VCaP (cell line): ENCODE data around the gene SPOCK3.
A peak's percentile ranks its signal among the peaks of the same experiment; 100 is the strongest.
"Not testable (repeated sequence)": the region's sequence is repeated elsewhere in the genome, so short reads cannot be mapped to it uniquely, and the experiment has no call there.

Experiments
- H3K27ac ChIP-seq: fragments of 450-650 bp; 2 replicates; pipeline ENCODE4 v1.5.1; 2017
- TF ChIP-seq, protein P1 (sequence below): fragments of 450-650 bp; conservative IDR thresholded peaks from 2 replicates; pipeline ENCODE4 v1.5.1; 2017; ENCODE audit warnings: mild to moderate bottlenecking, moderate library complexity

Gene SPOCK3

DNA sequence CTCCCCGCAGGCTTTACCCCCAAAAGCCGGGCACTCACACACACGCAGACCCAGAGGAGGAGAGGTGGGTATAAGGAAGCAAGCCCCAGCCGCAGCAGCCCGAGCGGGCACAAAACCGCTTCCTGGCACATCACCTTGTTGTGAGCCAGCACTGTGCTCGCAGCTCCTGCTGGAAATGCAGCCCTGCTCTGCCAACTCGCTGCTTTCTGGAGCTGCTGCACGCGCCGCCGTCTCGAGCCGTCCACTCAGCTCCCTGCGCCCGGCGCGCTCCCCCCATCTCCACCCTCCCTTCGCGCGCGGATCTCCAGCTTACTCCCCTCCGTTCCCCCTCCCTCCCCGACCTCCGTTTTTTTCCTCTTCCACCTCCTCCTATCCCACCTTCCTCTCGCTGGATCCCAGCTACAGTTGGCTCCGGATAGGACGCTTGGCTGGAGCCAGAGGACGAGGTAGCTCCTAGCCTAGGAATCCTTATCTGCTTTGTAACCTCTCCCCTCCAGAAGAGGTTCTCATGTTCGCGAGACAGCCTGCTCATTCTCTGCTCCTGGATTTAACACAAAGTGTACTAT, at the start of gene SPOCK3:
Gene SPOCK3 (minus strand): TSS at position 179 of the 566 bp plus-strand sequence.
- TF ChIP-seq, protein P1, sequence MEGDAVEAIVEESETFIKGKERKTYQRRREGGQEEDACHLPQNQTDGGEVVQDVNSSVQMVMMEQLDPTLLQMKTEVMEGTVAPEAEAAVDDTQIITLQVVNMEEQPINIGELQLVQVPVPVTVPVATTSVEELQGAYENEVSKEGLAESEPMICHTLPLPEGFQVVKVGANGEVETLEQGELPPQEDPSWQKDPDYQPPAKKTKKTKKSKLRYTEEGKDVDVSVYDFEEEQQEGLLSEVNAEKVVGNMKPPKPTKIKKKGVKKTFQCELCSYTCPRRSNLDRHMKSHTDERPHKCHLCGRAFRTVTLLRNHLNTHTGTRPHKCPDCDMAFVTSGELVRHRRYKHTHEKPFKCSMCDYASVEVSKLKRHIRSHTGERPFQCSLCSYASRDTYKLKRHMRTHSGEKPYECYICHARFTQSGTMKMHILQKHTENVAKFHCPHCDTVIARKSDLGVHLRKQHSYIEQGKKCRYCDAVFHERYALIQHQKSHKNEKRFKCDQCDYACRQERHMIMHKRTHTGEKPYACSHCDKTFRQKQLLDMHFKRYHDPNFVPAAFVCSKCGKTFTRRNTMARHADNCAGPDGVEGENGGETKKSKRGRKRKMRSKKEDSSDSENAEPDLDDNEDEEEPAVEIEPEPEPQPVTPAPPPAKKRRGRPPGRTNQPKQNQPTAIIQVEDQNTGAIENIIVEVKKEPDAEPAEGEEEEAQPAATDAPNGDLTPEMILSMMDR = no peak
- peak within 1 kb of the TSS; percentile 59 for H3K27ac ChIP-seq

DNA sequence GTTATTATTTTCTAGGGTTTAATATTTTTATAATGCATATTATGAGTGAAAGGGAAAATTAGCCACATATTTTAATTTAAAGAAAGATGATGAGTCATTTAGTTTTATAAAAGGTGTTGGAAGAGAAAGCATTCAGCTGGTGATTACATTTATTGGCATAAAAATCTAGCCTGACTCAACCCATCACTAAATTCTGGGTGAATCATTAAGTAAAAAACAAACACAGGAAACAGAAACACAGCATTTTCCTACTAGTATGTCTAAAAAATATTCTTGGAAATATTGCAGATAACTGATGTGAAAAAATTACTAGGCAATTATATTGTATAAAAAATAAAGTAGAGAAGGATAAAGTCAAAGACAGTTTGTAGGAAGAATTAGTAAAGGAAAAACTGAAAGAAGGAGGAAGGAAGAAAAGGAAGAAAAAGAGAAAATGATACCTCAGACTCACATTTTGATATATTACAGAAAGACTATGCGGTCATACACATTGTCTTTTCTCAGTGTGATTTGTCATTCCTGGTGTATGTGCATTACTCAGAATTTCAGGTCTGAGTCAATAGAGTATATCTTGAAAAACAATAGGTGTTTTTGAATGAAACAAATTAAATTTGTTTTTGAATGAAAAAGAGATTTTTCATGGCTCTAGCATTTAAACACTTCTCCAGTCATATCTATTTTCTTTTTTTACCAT, 48.0 kb upstream of the SPOCK3 start:
- TF ChIP-seq, protein P1 = no peak
- H3K27ac ChIP-seq = no peak overlapping the region

DNA sequence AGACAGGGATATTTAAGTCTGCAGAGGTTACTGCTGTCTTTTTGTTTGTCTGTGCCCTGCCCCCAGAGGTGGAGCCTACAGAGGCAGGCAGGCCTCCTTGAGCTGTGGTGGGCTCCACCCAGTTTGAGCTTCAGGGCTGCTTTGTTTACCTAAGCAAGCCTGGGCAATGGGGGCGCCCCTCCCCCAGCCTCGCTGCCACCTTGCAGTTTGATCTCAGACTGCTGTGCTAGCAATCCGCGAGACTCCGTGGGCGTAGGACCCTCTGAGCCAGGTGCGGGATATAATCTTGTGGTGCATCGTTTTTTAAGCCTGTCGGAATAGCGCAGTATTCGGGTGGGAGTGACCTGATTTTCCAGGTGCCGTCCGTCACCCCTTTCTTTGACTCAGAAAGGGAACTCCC, 47.3 kb upstream of the SPOCK3 start:
- not testable (repeated sequence) for H3K27ac ChIP-seq

DNA sequence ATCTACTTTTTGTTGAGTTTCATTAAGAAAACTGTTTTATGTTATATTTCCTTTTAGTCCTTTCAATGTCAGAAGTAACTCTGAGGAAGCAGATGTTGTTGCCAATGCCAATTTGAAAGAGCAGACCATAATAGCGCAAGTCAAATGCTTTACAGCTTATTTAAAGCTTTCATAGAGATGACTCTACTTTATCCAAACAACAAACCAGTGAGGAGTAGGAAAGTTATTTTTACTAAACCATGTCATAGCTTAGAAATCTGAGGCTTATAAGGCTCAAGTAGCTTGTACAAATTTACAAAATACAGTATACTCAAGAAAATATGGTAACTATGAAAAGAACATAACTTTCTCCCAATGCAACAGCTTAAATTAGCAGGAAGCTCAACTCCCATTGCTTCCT, 40.1 kb upstream of the SPOCK3 start:
- TF ChIP-seq, protein P1 = no peak
- H3K27ac ChIP-seq = no peak overlapping the region

DNA sequence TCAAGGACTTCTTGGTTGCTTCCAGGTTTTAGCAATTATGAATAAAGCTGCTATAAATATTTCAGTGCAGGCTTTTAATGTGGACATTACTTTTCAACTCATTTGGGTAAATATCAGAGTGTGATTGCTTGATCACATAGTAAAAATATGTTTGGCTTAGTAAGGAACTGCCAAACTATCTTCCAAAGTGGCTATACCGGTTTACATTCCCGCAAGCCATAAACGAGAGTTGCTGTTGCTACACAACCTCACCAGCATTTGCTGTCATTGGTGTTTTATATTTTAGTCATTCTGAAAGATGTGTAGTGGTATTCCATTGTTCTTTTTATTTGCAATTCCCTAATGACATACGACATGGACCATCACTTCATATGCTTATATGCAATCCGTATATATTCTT, 30.9 kb upstream of the SPOCK3 start:
- TF ChIP-seq, protein P1 = no peak
- peak overlapping the region; percentile 74 for H3K27ac ChIP-seq

DNA sequence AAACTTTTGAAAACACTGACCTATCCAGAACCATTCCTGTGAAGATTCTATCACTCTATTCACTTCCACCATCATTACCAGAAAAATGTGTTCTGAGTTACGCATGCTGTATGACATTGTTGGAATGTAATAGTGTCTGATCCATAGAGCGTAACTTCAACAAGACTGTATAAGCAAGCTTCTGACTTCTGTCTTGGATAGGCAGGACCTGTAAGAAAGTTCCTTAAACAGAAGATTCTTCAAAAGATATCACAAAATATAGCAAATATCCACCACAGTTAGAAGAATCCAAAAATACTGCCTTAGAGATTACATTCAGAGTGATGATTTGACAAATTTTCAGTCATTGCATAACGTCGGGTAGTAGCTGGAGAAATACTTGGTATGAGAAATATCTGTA, 14.0 kb upstream of the SPOCK3 start:
- TF ChIP-seq, protein P1 = no peak
- H3K27ac ChIP-seq = no peak overlapping the region

DNA sequence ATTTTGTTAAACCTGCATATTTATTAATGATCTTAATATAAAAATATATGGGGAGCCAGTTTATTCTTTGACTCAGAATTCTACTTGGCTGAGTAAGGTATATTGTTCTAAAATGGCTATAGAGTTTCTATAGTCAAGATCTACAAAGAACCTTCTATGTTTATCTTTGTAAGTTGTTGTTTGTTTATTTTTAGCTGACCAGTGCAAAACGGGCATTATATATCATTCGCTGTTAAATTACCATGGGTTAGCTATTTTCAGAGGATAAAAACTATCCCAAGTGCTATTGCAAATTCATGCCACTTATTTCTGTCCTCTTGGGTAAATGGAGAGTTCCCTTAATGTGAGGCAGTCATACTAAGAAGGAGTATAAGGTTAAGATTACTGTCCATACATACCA, 5.3 kb upstream of the SPOCK3 start:
- no peak overlapping the region for H3K27ac ChIP-seq
- TF ChIP-seq, protein P1 = no peak

DNA sequence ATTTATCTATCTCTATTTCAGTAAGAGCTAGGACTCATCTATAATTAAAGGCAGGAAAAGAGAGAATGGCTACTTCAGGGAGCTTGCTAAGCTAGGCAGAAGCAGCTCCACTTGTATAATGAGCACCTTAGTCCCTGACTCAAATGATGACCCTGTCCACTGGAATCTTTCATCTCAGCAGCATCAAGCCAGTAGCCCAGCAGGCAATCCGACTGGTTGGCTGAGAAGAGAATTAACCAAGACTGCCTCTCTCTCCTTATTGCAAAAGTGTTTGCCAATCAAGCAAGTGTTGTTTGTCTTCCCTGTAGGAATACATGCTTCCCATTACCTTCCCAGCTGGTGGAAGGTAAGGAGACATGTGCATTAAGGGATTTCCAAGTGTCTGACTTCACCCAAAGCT, 3.9 kb upstream of the SPOCK3 start:
- TF ChIP-seq, protein P1 = no peak
- no peak overlapping the region for H3K27ac ChIP-seq
